LNCaP clone FGC (cell line): ENCODE results near the gene TRPM7.
"Not testable (repeated sequence)": the region's sequence is repeated elsewhere in the genome, so short reads cannot be mapped to it uniquely, and the experiment has no call there.

Experiments used
- DNase-seq: peaks from one replicate; pipeline ENCODE4 v3.0.0-alpha.2; 2011; ENCODE audit warnings: low read depth
- H3K4me3 ChIP-seq: 2 replicates; pipeline ENCODE4 v1.5.1; 2011; ENCODE audit warnings: mild to moderate bottlenecking, low read depth, low read length, control low read depth
- CTCF ChIP-seq: IDR thresholded peaks from 2 replicates; pipeline ENCODE4 v1.5.1; 2012; ENCODE audit warnings: mild to moderate bottlenecking; ENCODE audit not compliant: control insufficient read depth, insufficient read depth; ENCODE audit errors: extremely low read depth

The TRPM7 gene

GRCh38 chr15:50702762-50703334, 16.3 kb upstream of the TRPM7 start:
- no peak overlapping the region for H3K4me3 ChIP-seq
- no peak for DNase-seq
- TF ChIP-seq CTCF = no peak

GRCh38 chr15:50698101-50698500, 11.5 kb upstream of the TRPM7 start:
- DNase-seq = no peak
- no peak for TF ChIP-seq CTCF
- no peak overlapping the region for H3K4me3 ChIP-seq

GRCh38 chr15:50697109-50697797, 10.7 kb upstream of the TRPM7 start:
- TF ChIP-seq CTCF = no peak
- no peak for DNase-seq
- no peak overlapping the region for H3K4me3 ChIP-seq

GRCh38 chr15:50694634-50695165, 8.1 kb upstream of the TRPM7 start:
- H3K4me3 ChIP-seq, DNase-seq: not testable (repeated sequence)

- TF ChIP-seq CTCF = no peak
- DNase-seq = no peak
- H3K4me3 ChIP-seq = peak overlapping the region; percentile 83
Observed at GRCh38 chr15:50687302-50687902, 805 bp upstream of the TRPM7 start.

GRCh38 chr15:50685976-50686468, 575 bp downstream of the TRPM7 start:
- TF ChIP-seq CTCF = no peak
- DNase-seq = no peak
- peak overlapping the region; percentile 83 for H3K4me3 ChIP-seq

- H3K4me3 ChIP-seq = peak overlapping the region; percentile 83
- TF ChIP-seq CTCF = no peak
- DNase-seq = no peak
Observed at GRCh38 chr15:50685191-50685975, 1.2 kb downstream of the TRPM7 start.
